Psoas muscle (tissue), 8 donors: ENCODE data around the gene KLHL26. TPM values are rescaled to one million over a fixed set of nuclear protein-coding genes. Genes with fewer than 3 reads are reported as not detected.

ENCODE experiments used
- ATAC-seq, 4 donors: fragments of 200-7000 bp; cut with Tn5 transposase; one replicate each; pipeline ENCODE4 v1.9.1; 2020; ENCODE audit warnings: moderate library complexity in 3 of 4, mild to moderate bottlenecking in 2 of 4
- DNase-seq, 2 donors: peaks; one replicate each; pipeline ENCODE4 v3.0.0-alpha.2; 2020
- H3K27ac ChIP-seq: fragments of 200-600 bp; one replicate; pipeline ENCODE4 v1.8.0; 2022
- H3K27me3 ChIP-seq, 3 donors: fragments of 200-600 bp in 1 of 3; one replicate each; pipeline versions ENCODE4 v1.6.1 to v1.8.0; 2013 to 2022; ENCODE audit warnings: low read length in 2 of 3, mild to moderate bottlenecking in 2 of 3, moderate library complexity in 1 of 3; ENCODE audit not compliant: insufficient read depth in 3 of 3
- H3K36me3 ChIP-seq, 2 donors: fragments of 200-600 bp in 1 of 2; one replicate each; pipeline versions ENCODE4 v1.6.1 to v1.8.0; 2013 to 2022; ENCODE audit warnings: low read depth in 1 of 2, mild to moderate bottlenecking in 1 of 2, moderate library complexity in 1 of 2; ENCODE audit not compliant: insufficient read depth in 1 of 2
- H3K4me1 ChIP-seq: fragments of 200-600 bp; one replicate; pipeline ENCODE4 v1.8.0; 2022
- H3K4me3 ChIP-seq: fragments of 200-600 bp; one replicate; pipeline ENCODE4 v1.8.0; 2022; ENCODE audit warnings: mild to moderate bottlenecking
- H3K9me3 ChIP-seq: fragments of 200-600 bp; one replicate; pipeline ENCODE4 v1.8.0; 2022
- CTCF ChIP-seq: fragments of 200-600 bp; IDR thresholded peaks from one replicate; pipeline ENCODE4 v1.8.0; 2022; ENCODE audit warnings: antibody characterized with exemption
- WGBS, 3 donors: extraction: QIAGEN DNeasy Blood & Tissue Kit; methylation state at CpG; one replicate each; pipeline versions ENCODE4 v1.1.6 to v1.1.7; 2013; 5-methylcytosine and 5-hydroxymethylcytosine counted together
- intact Hi-C, 2 donors: fragments of 100-400 bp; cut with DNase I; formaldehyde crosslinking; loops; one replicate each; pipeline versions ENCODE4 v1.11.0 to v1.14.2; 2022
- polyA plus RNA-seq, 3 donors: library from polyadenylated mRNA; stranded (reverse); fragments of 200-250 nt; gene quantifications; one replicate each; pipeline ENCODE4 v1.2.3, GENCODE V29; 2013
- total RNA-seq, 4 donors: library from RNA; stranded (reverse); fragmentation: NEBNext Ultra II Directional in 2 of 4; extraction: Animal tissue kit (Norgen Biotek cat#: 25700) in 2 of 4; gene quantifications; one replicate each; pipeline versions ENCODE4 v1.2.1 to v1.2.4, GENCODE V29; 2021 to 2023
- donor health status: healthy with polysubstance abuse.
- donor health status: DM: no; HTN: no; CAD: no; lungs with moderate emphysema.
- donor health status: Bipolar disorder and iron deficiency.
- donor health status: healthy.
- donor health status: DM: yes; HTN: yes; CAD: no.
- donor health status: DM: no; HTN: no; CAD: no.
- donor health status: DM: no; HTN: no; CAD: no.
- donor health status: DM: yes; HTN: yes; CAD: no.

KLHL26 gene
- total and polyA plus RNA-seq, 7 donors = 3.1 to 9.9 (median 5.2) TPM

GRCh38 chr19:18717601-18718000, 80.8 kb downstream of the KLHL26 start:
- Histone ChIP-seq H3K4me1 (peaks cover 4% of the 10 kb centered on the region), H3K4me3 (no peak overlapping the region), H3K36me3 (no peaks in the 10 kb centered on the region), H3K27ac (no peak overlapping the region), H3K27me3 (no peaks in the 10 kb centered on the region), H3K9me3 (no peaks in the 10 kb centered on the region)
- WGBS, 3 donors = 65 to 77% (median 71%) methylated on average over 10 of the region's 10 CpGs
- intact Hi-C loops = no loop called here
- ATAC-seq (no peak), DNase-seq (no peak)
- no peak for TF ChIP-seq CTCF

- no peaks in the 10 kb centered on the region for H3K36me3 ChIP-seq
- 85 to 86% (median 85%) methylated on average over 5 of the region's 5 CpGs for WGBS, 3 donors
- no peak for ATAC-seq
Observed at GRCh38 chr19:18718015-18718526, 81.2 kb downstream of the KLHL26 start.

GRCh38 chr19:18718846-18719458, 82.1 kb downstream of the KLHL26 start:
- H3K9me3 ChIP-seq = no peaks in the 10 kb centered on the region
- no peak overlapping the region for H3K27ac ChIP-seq
- WGBS, 3 donors = 78 to 83% (median 79%) methylated on average over 15 to 16 of the region's 16 CpGs
- H3K36me3 ChIP-seq = no peaks in the 10 kb centered on the region
- intact Hi-C loops = no loop called here
- DNase-seq = no peak
- no peaks in the 10 kb centered on the region for H3K27me3 ChIP-seq
- peaks cover under 1% of the 10 kb centered on the region for H3K4me1 ChIP-seq
- no peak overlapping the region for H3K4me3 ChIP-seq
- no peak for ATAC-seq
- no peak for TF ChIP-seq CTCF

More at GRCh38 chr19:18718015-18718526, 81.2 kb downstream of the KLHL26 start:
- Histone ChIP-seq H3K4me1 (peaks cover 4% of the 10 kb centered on the region), H3K9me3 (no peaks in the 10 kb centered on the region), H3K4me3 (no peak overlapping the region), H3K27me3 (no peaks in the 10 kb centered on the region), H3K27ac (no peak overlapping the region)
- intact Hi-C loops = no loop called here
- TF ChIP-seq CTCF = no peak
- DNase-seq = no peak

GRCh38 chr19:18719541-18719940, 82.7 kb downstream of the KLHL26 start:
- H3K9me3 ChIP-seq = no peaks in the 10 kb centered on the region
- H3K27me3 ChIP-seq = no peaks in the 10 kb centered on the region
- WGBS, 3 donors = 69 to 76% (median 70%) methylated on average over 25 of the region's 25 CpGs
- H3K36me3 ChIP-seq = no peaks in the 10 kb centered on the region
- H3K27ac ChIP-seq = no peak overlapping the region
- intact Hi-C loops = no loop called here
- no peak for DNase-seq
- no peaks in the 10 kb centered on the region for H3K4me1 ChIP-seq
- ATAC-seq = no peak
- H3K4me3 ChIP-seq = no peak overlapping the region
- TF ChIP-seq CTCF = no peak

Other genes starting within 250 kb of the KLHL26 start
- 1 to 10 TPM; 2.0 to 4.1 (median 2.4) TPM for gene LRRC25, start 239.4 kb upstream of the KLHL26 start, total RNA-seq
- 1 to 10 TPM in 2 of 3 donors, under 1 TPM in 1; 0.65 to 5.2 (median 1.3) TPM for gene LRRC25, start 239.4 kb upstream of the KLHL26 start, polyA plus RNA-seq
- 10 to 100 TPM; 29.1 to 46.1 (median 29.6) TPM for gene SSBP4, start 217.6 kb upstream of the KLHL26 start, total RNA-seq
- 10 to 100 TPM; 25.8 to 37.8 (median 28.6) TPM for gene SSBP4, start 217.6 kb upstream of the KLHL26 start, polyA plus RNA-seq
- gene ISYNA1, start 198.9 kb upstream of the KLHL26 start, total RNA-seq = 10 to 100 TPM in 3 of 4 donors, 1 to 10 TPM in 1; 9.8 to 17.0 (median 10.9) TPM
- gene ISYNA1, start 198.9 kb upstream of the KLHL26 start, polyA plus RNA-seq = 1 to 10 TPM; 6.3 to 8.6 (median 8.0) TPM
- 10 to 100 TPM; 17.5 to 40.2 (median 24.9) TPM for gene ELL, start 115.0 kb upstream of the KLHL26 start, total RNA-seq
- gene ELL, start 115.0 kb upstream of the KLHL26 start, polyA plus RNA-seq = 10 to 100 TPM in 1 of 3 donors, 1 to 10 TPM in 2; 7.5 to 12.3 (median 9.2) TPM
- 100 to 1,000 TPM in 2 of 4 donors, 10 to 100 TPM in 2; 94.4 to 137 (median 113) TPM for gene FKBP8, start 93.5 kb upstream of the KLHL26 start, total RNA-seq
- gene FKBP8, start 93.5 kb upstream of the KLHL26 start, polyA plus RNA-seq = 100 to 1,000 TPM in 2 of 3 donors, 10 to 100 TPM in 1; 92.8 to 143 (median 138) TPM
- gene KXD1, start 79.2 kb upstream of the KLHL26 start, total RNA-seq = 10 to 100 TPM; 38.9 to 76.5 (median 50.8) TPM
- 100 to 1,000 TPM in 2 of 3 donors, 10 to 100 TPM in 1; 84.6 to 144 (median 122) TPM for gene KXD1, start 79.2 kb upstream of the KLHL26 start, polyA plus RNA-seq
- gene UBA52, start 65.2 kb upstream of the KLHL26 start, total RNA-seq = 1,000 to 10,000 TPM in 2 of 4 donors, 100 to 1,000 TPM in 2; 979 to 1,082 (median 1,028) TPM
- gene UBA52, start 65.2 kb upstream of the KLHL26 start, polyA plus RNA-seq = 1,000 to 10,000 TPM in 2 of 3 donors, 100 to 1,000 TPM in 1; 877 to 1,553 (median 1,005) TPM
- gene REX1BD, start 48.2 kb upstream of the KLHL26 start, total RNA-seq = 100 to 1,000 TPM in 1 of 4 donors, 10 to 100 TPM in 3; 52.1 to 105 (median 92.0) TPM
- 100 to 1,000 TPM in 1 of 3 donors, 10 to 100 TPM in 2; 67.7 to 105 (median 80.7) TPM for gene REX1BD, start 48.2 kb upstream of the KLHL26 start, polyA plus RNA-seq
- gene CRLF1, start 30.2 kb upstream of the KLHL26 start, total RNA-seq = 10 to 100 TPM in 3 of 4 donors, 1 to 10 TPM in 1; 8.3 to 20.2 (median 14.2) TPM
- 10 to 100 TPM; 15.6 to 28.4 (median 19.3) TPM for gene CRLF1, start 30.2 kb upstream of the KLHL26 start, polyA plus RNA-seq
- gene TMEM59L, start 24.2 kb upstream of the KLHL26 start, total RNA-seq = 1 to 10 TPM in 3 of 4 donors, under 1 TPM in 1; 0.79 to 3.2 (median 2.6) TPM
- 1 to 10 TPM in 2 of 3 donors, under 1 TPM in 1; 0.85 to 4.8 (median 1.5) TPM for gene TMEM59L, start 24.2 kb upstream of the KLHL26 start, polyA plus RNA-seq
- 10 to 100 TPM in 2 of 4 donors, 1 to 10 TPM in 2; 8.1 to 12.5 (median 9.6) TPM for gene CRTC1, start 46.7 kb downstream of the KLHL26 start, total RNA-seq
- 1 to 10 TPM; 4.5 to 6.6 (median 6.3) TPM for gene CRTC1, start 46.7 kb downstream of the KLHL26 start, polyA plus RNA-seq
- 1 to 10 TPM in 2 of 4 donors, under 1 TPM in 1, not detected in 1; 0.12 to 1.8 (median 1.5) TPM for gene COMP, start 154.3 kb downstream of the KLHL26 start, total RNA-seq
- under 1 TPM; 0.10 to 0.94 (median 0.75) TPM for gene COMP, start 154.3 kb downstream of the KLHL26 start, polyA plus RNA-seq
- gene UPF1, start 194.9 kb downstream of the KLHL26 start, total RNA-seq = 10 to 100 TPM; 34.6 to 45.0 (median 37.9) TPM
- 10 to 100 TPM; 15.6 to 34.5 (median 34.4) TPM for gene UPF1, start 194.9 kb downstream of the KLHL26 start, polyA plus RNA-seq